Left lung (tissue), 10 donors: ENCODE results near the gene UBXN1. TPM values are rescaled to one million over a fixed set of nuclear protein-coding genes. Genes with fewer than 3 reads are reported as not detected.

Source experiments
- ATAC-seq: fragments of 200-7000 bp; cut with Tn5 transposase; one replicate; pipeline ENCODE4 v1.9.1; 2020; ENCODE audit warnings: moderate library complexity
- DNase-seq, 4 donors: peaks; one replicate each; pipeline ENCODE4 v3.0.0-alpha.2; 2013 to 2020
- H3K27ac ChIP-seq, 2 donors: fragments of 200-600 bp; sonication (generic) in 1 of 2; one replicate each; pipeline versions ENCODE4 v1.5.0 to v1.8.0; 2020 to 2021
- H3K27me3 ChIP-seq, 2 donors: fragments of 200-600 bp; sonication (generic) in 1 of 2; one replicate each; pipeline versions ENCODE4 v1.5.0 to v1.8.0; 2020 to 2021
- H3K36me3 ChIP-seq, 2 donors: fragments of 200-600 bp; sonication (generic) in 1 of 2; one replicate each; pipeline versions ENCODE4 v1.5.0 to v1.8.0; 2020 to 2021
- H3K4me1 ChIP-seq, 2 donors: fragments of 200-600 bp; one replicate each; pipeline ENCODE4 v1.8.0; 2021
- H3K4me3 ChIP-seq, 2 donors: fragments of 200-600 bp; sonication (generic) in 1 of 2; one replicate each; pipeline versions ENCODE4 v1.5.0 to v1.8.0; 2020 to 2021; ENCODE audit warnings: mild to moderate bottlenecking in 1 of 2
- H3K9me3 ChIP-seq, 2 donors: fragments of 200-600 bp; sonication (generic) in 1 of 2; one replicate each; pipeline versions ENCODE4 v1.5.0 to v1.8.0; 2020 to 2021
- CTCF ChIP-seq, 2 donors: fragments of 200-600 bp; sonication (generic) in 1 of 2; IDR thresholded peaks; one replicate each; pipeline versions ENCODE4 v1.5.0 to v1.8.0; 2021; ENCODE audit warnings: antibody characterized with exemption in 2 of 2
- intact Hi-C, 2 donors: fragments of 100-400 bp; cut with DNase I; formaldehyde crosslinking; loops; one replicate each; pipeline versions ENCODE4 v1.11.2 to v1.14.2; 2022
- polyA plus RNA-seq, 6 donors: library from polyadenylated mRNA; unstranded; fragments of 120-200 nt; gene quantifications; one replicate each; pipeline ENCODE4 v1.2.1, GENCODE V29; 2013; ENCODE audit not compliant: insufficient read length in 6 of 6
- total RNA-seq, 2 donors: library from RNA; stranded (reverse); fragmentation: NEBNext Ultra II Directional; extraction: Animal tissue kit (Norgen Biotek cat#: 25700); gene quantifications; one replicate each; pipeline ENCODE4 v1.2.1, GENCODE V29; 2021
- donor health status: DM: no; HTN: yes; CAD: no.
- donor health status: DM: no; HTN: no; CAD: no.

UBXN1 gene
- total and polyA plus RNA-seq, 8 donors: 67.5 to 169 (median 145) TPM

- Histone ChIP-seq H3K27me3 (no peaks in the 10 kb centered on the region), H3K4me3 (peak within 1 kb of the TSS; percentile 86 to 90), H3K9me3 (no peaks in the 10 kb centered on the region), H3K4me1 (peaks cover 14 to 58% of the 10 kb centered on the region in 2 donors), H3K27ac (peak within 1 kb of the TSS; percentile 89 to 94), H3K36me3 (peaks cover 0 to 42% of the 10 kb centered on the region in 2 donors)
- intact Hi-C loops: no loop called here
- peak; percentile 98 for ATAC-seq
- DNase-seq: peak; percentile 95 to 97 (median 96)
- no peak for TF ChIP-seq CTCF (IDR thresholded peaks at IDR 0.05)
Observed at GRCh38 chr11:62665075-62665598, 13.7 kb downstream of the UBXN1 start, which contains the start of the genes C11orf98 and CSKMT. Gene C11orf98, minus strand, starts transcription at chr11:62665210. Its CDS starts 41 bp downstream, at chr11:62665169. Gene CSKMT, plus strand, starts transcription at chr11:62665312. Its CDS starts 568 bp downstream, at chr11:62665880.

- H3K4me3 ChIP-seq: peak overlapping the region; percentile 86 to 90
- peaks cover 0 to 42% of the 10 kb centered on the region in 2 donors for H3K36me3 ChIP-seq
- intact Hi-C loops: no loop called here
- DNase-seq (peak in 3 of 4 donors; percentile 28 to 60 (median 56)), ATAC-seq (peak; percentile 59)
- H3K9me3 ChIP-seq: no peaks in the 10 kb centered on the region
- H3K27ac ChIP-seq: peak overlapping the region; percentile 89 to 94
- H3K4me1 ChIP-seq: peaks cover 14 to 52% of the 10 kb centered on the region in 2 donors
- TF ChIP-seq CTCF (IDR thresholded peaks at IDR 0.05): no peak
- no peaks in the 10 kb centered on the region for H3K27me3 ChIP-seq
Observed at GRCh38 chr11:62664405-62665074, 14.3 kb downstream of the UBXN1 start.

- H3K4me1 ChIP-seq: peaks cover 2 to 8% of the 10 kb centered on the region in 2 donors
- intact Hi-C loops: no loop called here
- ATAC-seq (no peak), DNase-seq (peak in 1 of 4 donors; percentile 23)
- no peaks in the 10 kb centered on the region for H3K27me3 ChIP-seq
- H3K4me3 ChIP-seq: no peak overlapping the region
- no peaks in the 10 kb centered on the region for H3K9me3 ChIP-seq
- H3K36me3 ChIP-seq: peaks cover 0 to 13% of the 10 kb centered on the region in 2 donors
- TF ChIP-seq CTCF (IDR thresholded peaks at IDR 0.05): no peak
- H3K27ac ChIP-seq: no peak overlapping the region
Observed at GRCh38 chr11:62656796-62657429, 22.0 kb downstream of the UBXN1 start.

- DNase-seq (no peak), ATAC-seq (no peak)
- intact Hi-C loops: no loop called here
- H3K9me3 ChIP-seq: no peaks in the 10 kb centered on the region
- no peak overlapping the region for H3K4me3 ChIP-seq
- no peak for TF ChIP-seq CTCF (IDR thresholded peaks at IDR 0.05)
- no peak overlapping the region for H3K27ac ChIP-seq
- no peaks in the 10 kb centered on the region for H3K27me3 ChIP-seq
- peaks cover 0 to 12% of the 10 kb centered on the region in 2 donors for H3K36me3 ChIP-seq
- peaks cover 5 to 17% of the 10 kb centered on the region in 2 donors for H3K4me1 ChIP-seq
Observed at GRCh38 chr11:62654297-62654696, 24.6 kb downstream of the UBXN1 start.
